A204.1 (cell line): ENCODE measurements around the gene FERD3L.

Experiments used
- FAIRE-seq: peaks from 2 replicates; lab custom pipeline; 2012; peaks lifted over from hg19 to GRCh38; lab: Jason Lieb, UNC

FERD3L gene

GRCh38 chr7:19117091-19117869, 27.9 kb downstream of the FERD3L start, which contains the start of gene TWIST1:
TWIST1 (minus strand) TSS chr7:19117636; CDS start chr7:19117321, 315 bp downstream.
- no peak for FAIRE-seq

GRCh38 chr7:19116121-19117090, 28.8 kb downstream of the FERD3L start:
- FAIRE-seq = no peak

GRCh38 chr7:19114551-19114855, 30.7 kb downstream of the FERD3L start:
- FAIRE-seq = no peak

- no peak for FAIRE-seq
These were observed 31.2 kb downstream of the FERD3L start for GRCh38 chr7:19113855-19114550.

DNA sequence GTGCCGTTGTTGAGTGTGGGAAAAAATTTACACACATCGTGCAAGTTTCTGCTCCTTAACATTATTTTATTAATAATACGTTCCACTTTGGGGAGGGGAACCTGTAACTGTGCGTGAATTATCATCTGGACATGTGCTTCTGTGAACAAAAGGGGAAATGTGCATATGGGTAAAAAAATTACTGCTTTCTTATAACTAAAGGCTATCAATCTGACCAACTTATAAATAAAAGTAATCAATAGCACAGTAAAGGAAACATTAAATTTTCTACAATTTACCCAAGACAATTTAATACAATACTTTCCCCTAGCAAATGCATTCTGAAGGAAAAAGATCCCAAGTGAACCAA, 32.2 kb downstream of the FERD3L start:
- no peak for FAIRE-seq

DNA sequence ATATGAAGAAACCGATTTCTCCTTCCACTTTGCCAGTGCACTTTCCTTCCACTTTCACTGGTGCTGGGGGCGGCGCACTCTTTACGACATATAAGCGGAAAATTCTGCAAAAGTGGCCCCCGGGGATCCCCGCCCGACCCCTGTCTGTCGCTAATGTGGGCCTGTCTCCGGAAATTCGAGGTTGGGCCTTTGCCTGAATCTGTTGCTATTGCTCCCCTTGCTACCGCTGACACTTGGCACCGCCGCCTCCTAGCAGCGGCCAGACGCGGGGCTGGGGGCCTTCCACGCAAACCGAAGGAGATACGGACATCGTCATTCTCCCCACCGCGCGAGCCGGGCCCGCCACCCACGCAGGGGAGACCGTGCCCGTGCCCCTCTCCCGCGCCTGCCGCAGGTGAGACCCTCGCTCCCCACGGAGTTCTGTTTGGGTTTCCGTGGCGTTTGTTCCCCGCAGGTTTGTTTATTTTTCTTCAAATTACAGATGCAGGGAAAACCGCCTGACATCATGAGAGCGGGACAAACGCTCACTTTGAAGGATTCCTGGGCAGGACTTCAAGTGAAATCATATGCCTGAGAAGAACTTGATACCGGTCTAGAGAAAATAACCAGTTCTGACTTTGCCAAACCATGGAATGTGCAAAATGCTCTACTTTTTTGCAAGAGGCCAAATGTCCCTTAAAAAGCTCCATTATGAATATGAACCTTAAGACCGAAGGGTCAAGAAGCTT, 32.8 kb downstream of the FERD3L start:
- FAIRE-seq = no peak

- no peak for FAIRE-seq
These were observed 33.5 kb downstream of the FERD3L start for GRCh38 chr7:19111474-19112273.

- no peak for FAIRE-seq
These were observed 34.4 kb downstream of the FERD3L start for GRCh38 chr7:19110776-19111175.

DNA sequence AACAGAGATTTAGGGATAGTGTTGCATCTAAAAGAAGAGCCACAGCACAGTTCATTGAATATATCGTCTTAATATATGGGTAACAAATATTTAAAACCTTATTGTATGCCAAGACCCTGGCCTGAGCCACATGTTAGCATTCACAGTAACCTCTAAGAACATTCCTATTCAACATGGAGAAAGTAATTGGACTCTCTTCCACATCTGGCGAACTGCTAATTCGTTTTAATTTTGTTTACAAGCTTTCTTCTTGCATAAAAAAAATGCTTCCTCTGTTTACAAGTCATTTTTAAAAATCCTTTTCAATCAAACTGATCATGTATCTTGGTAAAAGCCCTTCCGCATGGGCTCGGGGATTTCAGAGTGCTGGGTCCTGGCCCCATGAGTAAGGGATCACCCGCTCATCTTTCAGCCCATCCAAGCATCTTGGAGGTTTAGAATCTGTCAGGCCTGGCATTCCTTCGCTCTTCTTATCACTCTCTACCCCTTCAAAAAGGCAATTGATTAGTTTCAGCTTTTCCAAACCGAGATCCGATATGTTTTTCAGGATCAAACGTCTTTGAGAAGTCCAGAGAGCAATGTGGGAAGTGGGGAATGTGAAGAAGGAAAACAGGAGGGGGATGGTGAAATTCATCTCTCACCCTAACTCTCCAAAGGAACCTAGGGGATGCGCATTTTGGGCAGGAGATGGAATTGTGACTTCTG, 35.0 kb downstream of the FERD3L start:
- no peak for FAIRE-seq

- FAIRE-seq = no peak
These were observed 35.9 kb downstream of the FERD3L start for GRCh38 chr7:19109000-19109946.

DNA sequence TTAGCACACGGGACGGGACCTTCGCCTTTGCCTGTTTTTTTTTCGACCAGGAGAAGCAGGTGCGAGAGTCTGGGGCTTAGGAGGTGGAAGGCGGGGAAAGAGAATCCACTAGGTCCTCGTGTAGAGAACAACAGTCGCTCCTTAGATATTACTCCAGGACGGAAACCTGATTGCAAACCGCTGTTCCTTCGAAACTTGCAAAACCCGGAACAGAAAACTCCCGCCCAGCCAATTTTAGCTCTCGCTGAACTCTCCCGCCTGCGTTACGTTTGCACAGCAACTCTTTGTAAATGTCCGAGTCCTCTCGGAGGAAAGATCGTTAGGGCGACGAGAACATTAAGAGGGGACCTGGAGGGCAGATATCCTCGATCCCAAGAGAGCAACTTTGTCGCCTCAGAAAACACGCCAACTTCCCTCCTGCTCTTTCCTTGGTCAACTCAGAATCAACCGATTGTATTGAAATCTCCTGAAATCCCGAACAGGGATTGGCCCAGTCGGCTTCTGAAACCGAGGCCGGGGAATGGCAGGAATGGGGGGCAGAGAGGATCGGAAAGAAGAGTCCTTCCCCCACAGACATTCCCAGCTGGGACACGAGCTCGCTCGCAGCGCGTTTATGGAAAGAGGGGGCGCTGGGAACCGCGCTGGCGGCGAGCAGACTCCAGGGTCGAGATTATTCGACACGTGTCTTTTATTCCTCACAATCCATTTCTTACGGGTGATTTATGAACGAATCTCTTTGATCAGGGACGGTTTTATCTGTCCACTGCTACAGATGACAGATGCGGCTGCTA, 37.7 kb downstream of the FERD3L start:
- FAIRE-seq = no peak

DNA sequence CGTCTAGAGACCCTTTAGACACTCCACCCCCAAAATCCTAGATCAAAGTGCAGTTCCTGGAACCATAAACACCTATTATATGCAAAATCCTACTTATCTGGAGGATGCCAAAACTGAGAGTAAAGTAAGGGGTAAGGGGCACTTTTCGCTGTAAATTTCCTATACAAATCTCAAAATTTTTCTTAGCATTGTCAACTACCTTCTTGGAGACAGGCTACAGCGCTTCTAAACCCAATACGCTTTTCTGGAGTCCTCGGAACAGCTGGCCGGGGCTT, 38.2 kb downstream of the FERD3L start:
- FAIRE-seq = no peak

- FAIRE-seq = no peak
These were observed 38.8 kb downstream of the FERD3L start for GRCh38 chr7:19106241-19107080.

DNA sequence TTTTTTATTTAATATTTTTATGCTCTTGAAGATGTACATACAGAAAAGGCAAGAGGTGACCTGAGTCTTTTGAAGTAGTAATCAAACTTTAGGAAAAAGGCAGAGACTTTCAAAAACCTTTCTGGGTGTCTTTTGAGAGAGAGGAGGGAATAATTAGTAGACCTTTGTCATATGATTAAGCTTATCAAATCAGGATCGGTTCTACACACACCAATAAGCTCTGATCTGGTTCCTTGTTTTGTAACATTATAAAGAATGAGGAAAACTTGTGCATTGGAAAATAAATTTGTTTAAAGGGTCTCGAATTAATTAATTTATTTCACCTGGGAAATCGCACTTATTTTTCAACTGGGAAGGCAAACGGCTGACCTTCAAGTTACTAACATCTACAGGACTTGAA, 39.7 kb downstream of the FERD3L start:
- FAIRE-seq = no peak

DNA sequence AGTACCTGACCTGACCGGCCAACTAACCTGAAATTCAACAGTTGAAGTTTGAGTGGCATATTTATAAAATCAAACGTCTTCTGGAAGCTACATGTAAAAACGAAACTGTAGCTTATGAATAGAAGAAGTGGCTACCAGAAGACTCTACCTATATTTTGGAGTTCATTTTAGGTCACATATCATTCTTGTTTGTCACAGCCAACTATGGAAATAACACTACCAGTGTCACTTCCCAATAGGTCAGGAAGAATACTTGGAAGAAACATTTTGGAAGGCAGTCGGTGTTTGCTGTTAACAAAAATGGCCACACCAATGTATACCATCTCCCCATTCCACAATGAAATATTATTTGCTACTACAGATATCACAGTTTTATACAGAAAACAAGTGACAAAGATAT, 40.4 kb downstream of the FERD3L start:
- FAIRE-seq = no peak

DNA sequence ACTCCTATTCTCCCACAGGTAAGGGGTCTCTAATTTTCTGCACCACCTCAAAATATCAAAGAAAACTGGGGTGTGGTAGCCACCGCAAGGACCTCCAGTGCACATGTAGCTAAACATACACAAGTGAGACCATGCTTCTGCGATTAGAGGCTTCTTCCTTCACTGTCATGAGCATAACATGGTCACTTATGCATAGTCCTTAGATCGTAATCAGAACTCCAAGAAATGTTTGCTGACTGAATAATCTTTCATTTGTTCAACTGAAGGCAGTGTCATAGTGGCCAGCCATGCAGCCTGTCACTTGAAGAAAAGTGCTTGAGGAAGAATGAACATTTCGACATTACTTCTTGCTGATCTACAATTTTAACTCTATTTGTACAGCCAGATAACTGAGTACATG, 42.3 kb downstream of the FERD3L start:
- no peak for FAIRE-seq

- no peak for FAIRE-seq
These were observed 43.3 kb downstream of the FERD3L start for GRCh38 chr7:19101909-19102308.

DNA sequence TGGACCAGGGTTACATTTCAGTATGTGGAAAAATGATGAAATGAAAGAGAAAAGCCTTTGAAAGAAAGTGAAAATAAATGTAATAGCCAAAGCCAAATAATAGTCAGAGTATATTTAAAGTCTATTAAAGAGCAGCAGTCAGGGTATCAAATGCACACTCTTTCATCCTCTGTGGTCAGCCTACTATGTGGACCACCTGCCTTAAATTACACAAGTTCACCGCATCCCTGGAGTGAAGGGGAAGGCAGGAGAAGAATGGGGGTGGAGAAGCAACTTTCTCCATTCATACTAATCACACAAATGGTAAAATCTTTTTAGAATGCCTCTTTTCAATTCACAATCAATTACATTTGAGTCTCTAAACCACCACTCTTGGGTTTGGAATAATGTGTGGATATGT, 43.7 kb downstream of the FERD3L start:
- no peak for FAIRE-seq
